SJSA1 (cell line): ENCODE data around the gene LRRFIP1. TPM values are rescaled to one million over a fixed set of nuclear protein-coding genes. Genes with fewer than 3 reads are reported as not detected.

Source experiments
- DNase-seq, 2 experiments: peaks; one replicate each; pipeline ENCODE4 v3.0.0-alpha.2; 2015 to 2020; ENCODE audit warnings: low spot score in 2 of 2, low read depth in 1 of 2
- H3K27ac ChIP-seq: fragments of 250-450 bp; sonication (Bioruptor Pico); 2 replicates; pipeline ENCODE4 v1.5.1; 2020; ENCODE audit warnings: mild to moderate bottlenecking, moderate library complexity
- H3K27me3 ChIP-seq: fragments of 250-450 bp; sonication (Bioruptor Pico); replicated peaks from 2 replicates; pipeline ENCODE4 v1.5.1; 2020; ENCODE audit warnings: mild to moderate bottlenecking, moderate library complexity
- H3K36me3 ChIP-seq: fragments of 250-450 bp; sonication (Bioruptor Pico); 2 replicates; pipeline ENCODE4 v1.5.1; 2020; ENCODE audit warnings: mild to moderate bottlenecking
- H3K4me1 ChIP-seq: fragments of 250-450 bp; sonication (Bioruptor Pico); replicated peaks from 2 replicates; pipeline ENCODE4 v1.6.1; 2021; ENCODE audit warnings: mild to moderate bottlenecking
- H3K4me3 ChIP-seq: fragments of 250-450 bp; sonication (Bioruptor Pico); 2 replicates; pipeline ENCODE4 v1.5.1; 2020; ENCODE audit warnings: mild to moderate bottlenecking
- H3K9me3 ChIP-seq: fragments of 250-450 bp; sonication (Bioruptor Pico); replicated peaks from 2 replicates; pipeline ENCODE4 v1.5.1; 2020; ENCODE audit warnings: mild to moderate bottlenecking
- total RNA-seq: library from RNA; depleted of rRNA; stranded (reverse); fragments of >200 nt; shearing (Covaris generic); gene quantifications from 2 replicates; pipeline ENCODE4 v1.2.3, GENCODE V29; 2014; rRNA removed

LRRFIP1 gene
- total RNA-seq, 1 experiment from 2014 or later: 76.7 TPM

DNA sequence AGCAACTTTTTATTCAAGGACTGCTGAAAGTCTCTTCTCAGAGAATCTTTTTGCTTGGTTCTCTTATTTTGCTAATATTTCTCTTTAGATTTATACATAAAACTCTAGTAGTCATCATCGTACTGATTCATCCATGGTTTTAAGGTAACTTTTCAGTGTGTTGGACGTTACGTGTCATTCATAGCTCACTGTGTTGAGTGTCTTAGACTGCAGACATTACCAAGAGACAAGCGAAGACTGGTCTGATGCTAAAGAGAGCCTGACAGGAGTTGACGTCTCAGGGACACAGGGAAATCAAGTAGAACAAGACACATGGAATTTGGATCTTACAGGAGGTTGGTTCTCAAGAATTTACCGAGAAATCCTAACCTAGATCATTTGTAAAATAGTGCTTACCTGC lies 196.7 kb downstream of the LRRFIP1 start:
- no peak overlapping the region for H3K4me3 ChIP-seq
- no peaks in the 10 kb centered on the region for H3K9me3 ChIP-seq
- no peak for DNase-seq
- H3K27ac ChIP-seq: no peak overlapping the region
- H3K36me3 ChIP-seq: no peaks in the 10 kb centered on the region
- no peaks in the 10 kb centered on the region for H3K4me1 ChIP-seq
- peaks cover 25% of the 10 kb centered on the region for H3K27me3 ChIP-seq

DNA sequence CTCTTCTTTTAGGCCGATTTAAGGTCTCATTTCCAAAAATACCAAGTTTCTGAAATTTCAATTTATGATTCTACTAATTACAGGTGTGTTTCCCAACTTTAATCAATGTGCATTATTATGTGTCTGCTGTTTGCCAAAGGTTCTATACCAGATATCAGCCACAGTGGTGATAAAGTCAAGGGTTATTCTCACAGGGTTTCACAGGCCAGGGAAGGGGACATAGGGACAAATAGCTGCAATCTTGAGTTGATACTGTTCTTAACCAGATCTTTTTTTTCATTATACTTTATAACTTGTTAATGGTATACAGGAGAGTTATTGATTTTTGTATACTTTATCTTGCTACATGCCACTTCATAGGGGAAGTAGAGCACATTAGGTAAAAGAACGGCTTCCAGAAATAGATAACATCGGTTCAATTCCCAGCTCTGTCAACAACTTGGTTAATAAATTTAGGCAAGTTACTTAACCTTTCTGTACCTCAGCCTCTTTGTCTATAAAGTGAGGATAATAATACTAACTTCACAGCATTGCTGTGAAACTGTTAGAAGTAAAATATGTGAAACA lies 200.1 kb downstream of the LRRFIP1 start:
- H3K4me3 ChIP-seq: no peak overlapping the region
- no peaks in the 10 kb centered on the region for H3K4me1 ChIP-seq
- H3K27me3 ChIP-seq: peaks cover 25% of the 10 kb centered on the region
- H3K9me3 ChIP-seq: no peaks in the 10 kb centered on the region
- H3K36me3 ChIP-seq: no peaks in the 10 kb centered on the region
- no peak overlapping the region for H3K27ac ChIP-seq
- DNase-seq: no peak

Other genes with a start within 250 kb of the LRRFIP1 start
- 160 and 243 TPM in 2 replicates for gene COL6A3, start 213.4 kb upstream of the LRRFIP1 start, total RNA-seq
- 0.50 TPM in 1 of 2 replicates, not detected in the other for gene MLPH, start 140.3 kb upstream of the LRRFIP1 start, total RNA-seq
- not detected in 2 replicates for gene PRLH, start 61.0 kb upstream of the LRRFIP1 start, total RNA-seq
- 0.21 and 0.28 TPM in 2 replicates for gene RAB17, start 36.9 kb upstream of the LRRFIP1 start, total RNA-seq
- gene RBM44, start 171.2 kb downstream of the LRRFIP1 start, total RNA-seq: 0.08 and 0.19 TPM in 2 replicates
- gene RAMP1, start 232.0 kb downstream of the LRRFIP1 start, total RNA-seq: 0.22 and 1.7 TPM in 2 replicates